Right ventricle myocardium inferior (tissue), 1 donor: ENCODE measurements around the gene SCUBE2. TPM values are rescaled to one million over a fixed set of nuclear protein-coding genes. Genes with fewer than 3 reads are reported as not detected.

Experiments used
- ATAC-seq: fragments of 200-7000 bp; cut with Tn5 transposase; one replicate; pipeline ENCODE4 v1.9.1; 2020; ENCODE audit warnings: mild to moderate bottlenecking, moderate library complexity
- DNase-seq: peaks from one replicate; pipeline ENCODE4 v3.0.0; 2021; ENCODE audit errors: missing footprints
- intact Hi-C: fragments of 100-400 bp; cut with DNase I; formaldehyde crosslinking; loops from one replicate; pipeline ENCODE4 v1.11.0; 2022
- long read RNA-seq: library from polyadenylated mRNA; unstranded; transcript quantifications from one replicate; pipeline ENCODE4 v2.0.0, GENCODE V29; 2021
- total RNA-seq: library from RNA; stranded (reverse); fragmentation: NEBNext Ultra II Directional; extraction: Animal tissue kit (Norgen Biotek cat#: 25700); gene quantifications from one replicate; pipeline ENCODE4 v1.2.1, GENCODE V29; 2021
- donor health status: DM: no; HTN: yes; CAD: no; lungs with severe emphysema.

Gene SCUBE2
- total RNA-seq: 1.3 TPM
- long read RNA-seq, partial matches to known transcripts: 0 of 4 reads
- long read RNA-seq, other reads (novel, unspliced or antisense): 4 of 4 reads

DNA sequence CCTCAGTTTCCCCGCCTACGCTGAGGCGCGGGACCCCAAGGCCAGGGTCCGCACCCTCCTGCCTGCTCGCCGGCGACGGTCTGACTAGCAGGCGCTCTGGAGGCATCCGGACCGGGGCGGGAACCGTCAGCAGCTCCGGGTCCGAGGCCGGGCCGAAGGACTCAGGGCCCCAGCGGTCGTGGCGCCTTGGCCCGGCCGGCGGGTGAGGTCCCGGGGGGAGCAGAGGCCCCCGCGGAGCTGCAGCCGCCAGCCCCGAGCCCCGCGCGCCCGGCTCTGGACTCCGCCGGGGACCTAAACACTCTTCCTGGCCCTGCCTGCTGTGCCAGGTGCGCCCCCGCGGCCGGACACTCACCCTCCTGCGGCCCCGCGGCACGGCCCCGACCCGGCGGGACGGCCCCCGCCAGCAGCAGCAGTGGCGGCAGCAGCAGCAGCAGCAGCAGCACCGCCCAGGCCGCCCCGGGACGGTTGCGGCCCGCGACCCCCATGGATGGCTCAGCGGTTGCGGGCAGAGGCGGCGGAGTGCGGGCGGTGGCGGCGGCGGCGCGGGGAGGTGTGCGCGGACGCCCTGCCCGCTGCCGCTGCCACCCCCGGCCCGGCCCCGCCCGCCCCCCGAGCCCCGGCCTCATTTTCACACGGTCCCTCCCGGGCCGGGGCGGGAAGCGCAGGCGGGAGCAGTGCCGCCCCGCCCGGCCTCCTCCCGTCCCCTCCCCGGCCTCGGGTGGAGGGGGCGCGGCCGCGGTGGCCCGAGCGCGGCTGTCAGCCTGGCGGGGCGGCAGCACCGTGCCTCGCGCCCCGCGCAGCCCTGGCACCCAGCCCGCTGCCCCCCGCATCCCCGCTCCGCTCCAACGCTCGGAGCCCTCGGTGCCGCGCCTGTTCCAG lies at the start of gene SCUBE2:
SCUBE2 (minus strand) TSS at position 556 of the 879 bp plus-strand sequence; CDS start at position 485, 71 bp downstream.
- intact Hi-C loops: no loop called here
- no peak for DNase-seq
- ATAC-seq: no peak

GRCh38 chr11:9141186-9141585 lies 49.8 kb upstream of the SCUBE2 start:
- DNase-seq (no peak), ATAC-seq (no peak)
- intact Hi-C loops: no loop called here

DNA sequence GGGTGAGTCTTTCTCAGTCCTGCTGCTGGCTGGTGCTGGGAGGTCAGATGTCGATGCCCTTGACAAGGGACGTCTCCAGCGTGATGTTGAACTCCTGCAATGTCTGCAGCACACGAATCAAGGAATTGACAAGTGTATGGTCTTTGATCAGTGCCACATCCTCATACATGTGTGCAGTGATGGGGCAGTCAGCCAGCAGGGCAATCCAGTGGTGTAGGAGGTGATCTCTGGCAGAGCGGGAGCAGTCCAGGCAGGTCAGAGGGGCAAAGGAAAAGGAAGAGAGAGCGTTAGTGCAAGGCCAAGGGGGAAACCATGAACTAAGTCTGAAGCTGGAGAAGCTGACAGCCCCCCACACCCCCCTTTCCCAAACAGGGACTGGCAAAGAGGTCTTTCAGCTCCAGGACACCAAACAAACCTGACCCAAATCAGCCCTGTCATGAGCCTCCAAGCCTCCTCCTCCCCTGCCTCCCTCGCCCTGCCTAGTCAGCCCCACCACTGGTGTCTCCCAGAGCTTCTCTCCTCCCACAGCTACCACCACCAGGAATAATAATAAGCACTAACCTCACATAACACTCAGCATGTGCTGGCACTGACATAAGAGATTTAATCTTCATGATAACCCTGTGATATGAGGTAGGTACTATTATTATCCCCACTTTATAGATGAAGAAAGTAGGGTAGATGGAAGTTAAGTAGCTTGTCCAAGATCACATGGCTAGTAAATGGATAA lies 48.4 kb upstream of the SCUBE2 start:
- intact Hi-C loops: no loop called here
- ATAC-seq: no peak
- no peak for DNase-seq

- ATAC-seq (no peak), DNase-seq (no peak)
- intact Hi-C loops: no loop called here
These were observed 47.5 kb upstream of the SCUBE2 start for GRCh38 chr11:9138612-9139579.

DNA sequence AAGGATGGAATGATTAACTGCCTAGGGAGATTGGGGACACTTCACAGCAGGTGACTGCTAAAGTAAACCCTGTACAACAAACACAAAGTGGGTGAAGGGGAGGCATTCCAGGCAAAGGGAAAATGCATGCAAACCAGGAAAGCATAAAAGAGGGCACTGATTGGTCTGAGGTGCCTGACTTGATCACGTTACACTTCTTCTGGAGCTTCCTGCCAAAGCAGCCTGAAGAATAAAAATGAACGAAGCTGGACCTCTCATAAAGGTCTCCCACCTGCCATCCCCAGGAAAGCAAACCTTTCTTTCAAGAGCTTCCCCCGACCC lies 46.7 kb upstream of the SCUBE2 start:
- intact Hi-C loops: no loop called here
- ATAC-seq (no peak), DNase-seq (no peak)

- intact Hi-C loops: loop anchor here (1.0 kb wide), 1 partner anchor 122 kb away; no protein-coding TSS in a partner anchor
- ATAC-seq: peak; percentile 88
- peak; percentile 80 for DNase-seq
These were observed 46.1 kb upstream of the SCUBE2 start for GRCh38 chr11:9137293-9138132.

- ATAC-seq (no peak), DNase-seq (no peak)
- intact Hi-C loops: loop anchor here (1.0 kb wide), 1 partner anchor 121 kb away; no protein-coding TSS in a partner anchor
These were observed 45.3 kb upstream of the SCUBE2 start for GRCh38 chr11:9136741-9137140.

DNA sequence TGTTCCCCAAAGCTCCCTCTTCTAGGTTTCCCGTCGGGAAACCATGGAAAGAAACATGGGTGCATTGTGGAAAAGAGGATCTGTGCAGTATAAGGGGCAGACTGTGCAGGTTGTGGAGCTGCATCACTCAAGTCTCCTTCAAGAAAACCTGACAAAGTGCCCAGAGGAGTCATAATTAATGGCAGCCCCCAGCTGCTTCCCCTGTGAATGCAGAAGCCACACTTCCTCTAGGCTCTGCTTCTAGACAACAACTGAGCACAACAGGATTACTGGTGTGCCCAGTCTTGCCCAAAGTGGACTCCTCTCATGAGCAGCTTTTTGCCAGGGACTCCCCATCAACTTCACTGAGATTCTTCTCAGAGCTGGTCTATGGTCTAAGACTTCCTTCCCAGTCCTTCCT lies 42.6 kb upstream of the SCUBE2 start:
- no peak for ATAC-seq
- intact Hi-C loops: no loop called here
- no peak for DNase-seq

DNA sequence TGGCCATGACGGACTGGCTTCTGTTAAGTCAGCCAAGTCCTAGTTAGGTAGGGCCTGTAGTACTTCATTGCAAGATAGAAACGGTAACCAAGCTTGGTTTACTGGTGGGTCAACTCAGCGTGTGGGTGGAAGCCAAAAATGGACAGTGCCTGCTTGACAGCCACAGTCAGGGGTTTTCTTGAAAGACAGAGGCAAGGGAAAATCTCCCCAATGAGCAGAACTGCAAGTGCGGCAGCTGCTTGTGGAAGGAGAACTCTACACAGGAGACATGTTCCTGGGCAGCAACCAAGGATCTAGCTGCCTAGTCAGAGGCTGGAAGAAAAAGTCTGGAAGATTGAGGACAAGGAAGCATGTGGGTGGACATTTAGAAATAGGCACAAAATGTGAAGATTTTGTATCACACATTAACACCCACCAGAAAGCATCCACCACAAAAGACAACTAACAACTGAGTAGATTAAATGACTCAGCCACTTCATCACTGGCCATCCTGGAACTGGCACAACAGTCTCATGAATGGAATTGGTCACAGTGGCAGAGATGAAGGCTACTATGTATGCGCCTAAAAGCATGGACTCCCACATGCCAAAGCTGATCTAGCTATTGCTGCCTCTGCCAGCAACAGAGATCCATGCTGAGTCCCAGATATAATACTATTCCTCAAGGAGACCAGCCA lies 40.9 kb upstream of the SCUBE2 start:
- DNase-seq: no peak
- intact Hi-C loops: no loop called here
- ATAC-seq: no peak

DNA sequence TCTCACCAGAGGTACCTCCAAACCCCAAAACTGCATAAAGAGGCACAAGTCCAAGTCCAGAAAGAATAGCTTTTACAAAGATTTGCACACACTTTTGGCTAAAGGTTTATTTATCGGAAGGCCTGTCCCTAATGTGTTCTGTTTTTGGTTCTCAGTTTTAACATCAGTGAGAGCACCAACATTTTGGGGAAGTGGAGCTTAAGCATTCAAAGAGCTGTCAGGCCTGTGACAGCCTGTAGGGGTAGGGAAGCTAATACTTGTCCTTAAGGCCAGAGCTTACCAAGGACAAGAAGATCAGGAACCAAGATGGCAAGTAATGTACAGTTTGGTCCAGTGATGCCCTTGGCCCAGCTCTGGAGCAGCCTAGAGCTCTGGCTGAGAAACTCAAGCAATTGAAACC lies 38.9 kb upstream of the SCUBE2 start:
- intact Hi-C loops: no loop called here
- DNase-seq (no peak), ATAC-seq (no peak)

DNA sequence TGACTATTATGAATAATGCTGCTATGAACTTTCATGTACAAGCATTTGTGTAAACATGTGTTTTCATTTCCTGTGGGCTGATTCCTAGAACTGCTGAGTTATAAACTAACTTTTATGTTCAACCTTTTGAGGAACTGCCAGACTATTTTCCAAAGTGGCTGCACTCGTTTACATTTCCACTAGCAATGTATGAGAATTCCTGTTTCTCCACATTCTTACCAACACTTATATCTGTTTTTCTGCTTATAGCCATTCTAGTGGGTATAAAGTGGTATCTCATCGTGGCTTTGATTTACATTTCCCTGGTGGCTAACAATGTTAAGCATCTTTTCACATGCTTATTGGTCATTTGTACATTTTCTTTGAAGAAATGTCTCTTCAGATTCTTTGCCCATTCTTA lies 35.2 kb upstream of the SCUBE2 start:
- intact Hi-C loops: no loop called here
- DNase-seq (no peak), ATAC-seq (no peak)

GRCh38 chr11:9125185-9125886 lies 33.9 kb upstream of the SCUBE2 start:
- DNase-seq (no peak), ATAC-seq (no peak)
- intact Hi-C loops: no loop called here

GRCh38 chr11:9123595-9124304 lies 32.4 kb upstream of the SCUBE2 start:
- ATAC-seq: no peak
- intact Hi-C loops: no loop called here
- no peak for DNase-seq

DNA sequence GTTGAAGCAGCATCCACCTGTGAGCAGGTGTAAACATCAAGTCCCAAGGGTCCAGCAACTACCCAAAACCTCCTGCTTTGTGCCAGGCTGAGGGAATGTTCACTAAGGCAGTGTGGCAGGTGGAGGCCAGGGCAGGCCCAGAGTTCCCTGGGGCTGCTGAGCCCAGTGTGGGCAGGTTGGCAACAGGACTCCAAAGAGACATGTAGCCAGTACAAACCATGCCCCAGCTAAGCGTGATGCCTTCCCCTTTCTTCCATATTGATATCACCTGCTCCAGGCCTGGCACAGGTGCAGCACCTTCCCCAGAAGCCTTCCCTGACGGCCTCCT lies 30.0 kb upstream of the SCUBE2 start:
- no peak for ATAC-seq

DNA sequence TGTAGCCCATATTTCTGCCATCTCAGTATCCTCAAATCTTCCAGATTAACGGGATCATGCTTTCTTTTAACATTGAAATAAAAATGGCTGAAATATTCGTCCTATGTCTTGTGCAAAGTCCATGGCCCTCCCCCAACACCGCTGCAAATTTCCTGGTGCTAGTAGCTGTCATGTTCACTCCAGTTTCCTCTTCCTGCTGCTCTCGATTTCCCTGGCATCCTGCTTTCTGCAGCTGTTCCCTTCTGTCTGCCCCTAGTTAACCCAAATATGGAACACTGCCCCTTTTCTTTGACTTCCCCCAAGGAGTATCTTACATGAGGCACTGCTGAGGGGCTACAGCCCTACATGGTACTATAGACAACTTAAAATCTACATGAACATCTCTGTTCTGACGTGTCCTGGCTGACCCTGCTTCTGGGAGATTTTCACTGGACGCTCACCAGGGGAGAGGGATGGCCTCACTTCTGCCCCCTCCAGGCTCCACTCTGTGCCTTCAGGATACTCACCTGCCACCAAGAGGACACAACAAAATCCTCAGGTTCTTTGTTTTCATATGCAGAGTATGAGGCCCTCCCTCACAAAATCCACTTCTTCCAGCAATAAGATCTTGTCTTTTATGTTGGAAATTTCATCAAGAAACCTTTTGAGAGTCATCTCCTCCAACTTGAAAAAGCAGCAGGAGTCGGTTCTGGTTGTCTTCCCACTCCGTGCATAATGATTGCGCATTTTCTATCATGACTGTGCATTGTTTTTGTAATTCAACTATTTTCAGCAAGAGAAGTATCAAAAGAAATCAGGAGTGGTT lies 29.5 kb upstream of the SCUBE2 start:
- ATAC-seq (no peak), DNase-seq (no peak)
- intact Hi-C loops: no loop called here

More for the DNA sequence above, 30.0 kb upstream of the SCUBE2 start:
- no peak for DNase-seq
- intact Hi-C loops: no loop called here

DNA sequence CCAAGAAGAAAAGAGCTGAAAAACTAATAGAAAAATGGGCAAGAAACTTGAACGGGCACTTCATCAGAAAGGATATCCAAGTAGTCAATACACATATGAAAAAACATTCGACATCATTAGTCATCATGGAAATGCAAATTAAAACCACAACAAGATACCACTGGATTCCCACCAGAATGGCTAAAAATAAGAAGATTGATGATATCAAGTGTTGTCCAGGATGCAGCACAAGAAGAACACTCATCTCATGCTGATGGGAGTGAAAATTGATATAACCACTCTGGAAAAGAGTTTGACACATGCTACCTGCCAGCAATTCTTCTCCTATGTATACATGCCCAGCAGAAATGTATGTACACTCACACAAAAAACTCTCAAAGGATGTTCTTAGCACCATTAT lies 26.9 kb upstream of the SCUBE2 start:
- intact Hi-C loops: no loop called here
- DNase-seq (no peak), ATAC-seq (no peak)
